ENCODE results near the gene SYT7.

- TF ChIP-seq CTCF (IDR thresholded peaks at IDR 0.05) (no peak), POLR2A (IDR thresholded peaks at IDR 0.05) (no peak), POLR2AphosphoS5 (IDR thresholded peaks at IDR 0.05) (no peak), EP300 (IDR thresholded peaks at IDR 0.05) (no peak)
Observed at GRCh38 chr11:61522881-61523280, 58.0 kb downstream of the SYT7 start.
